Hematopoietic multipotent progenitor cell treated with erythropoietin and hydrocortisone succinate and interleukin-3 and kit ligand, for 17 days (in vitro differentiated cells): ENCODE results near the gene VEPH1.

Experiments
- DNase-seq: peaks from one replicate; pipeline ENCODE4 v3.0.0-alpha.2; 2015; ENCODE audit warnings: low spot score

Gene VEPH1

GRCh38 chr3:157475921-157476414 lies 27.2 kb downstream of the VEPH1 start:
- DNase-seq: no peak

- no peak for DNase-seq
These were observed 30.6 kb downstream of the VEPH1 start for GRCh38 chr3:157472648-157473047.

GRCh38 chr3:157471064-157471463 lies 32.2 kb downstream of the VEPH1 start:
- no peak for DNase-seq

- no peak for DNase-seq
These were observed 33.5 kb downstream of the VEPH1 start for GRCh38 chr3:157469561-157470294.

- DNase-seq: no peak
These were observed 36.0 kb downstream of the VEPH1 start for GRCh38 chr3:157467200-157467599.

GRCh38 chr3:157465741-157466140 lies 37.5 kb downstream of the VEPH1 start:
- no peak for DNase-seq

- no peak for DNase-seq
These were observed 38.9 kb downstream of the VEPH1 start for GRCh38 chr3:157464321-157464720.

GRCh38 chr3:157463816-157464215 lies 39.4 kb downstream of the VEPH1 start:
- no peak for DNase-seq

GRCh38 chr3:157460253-157460652 lies 43.0 kb downstream of the VEPH1 start:
- DNase-seq: no peak

GRCh38 chr3:157459706-157460105 lies 43.5 kb downstream of the VEPH1 start:
- DNase-seq: no peak

GRCh38 chr3:157453824-157454223 lies 49.4 kb downstream of the VEPH1 start:
- DNase-seq: no peak

- DNase-seq: no peak
These were observed 51.1 kb downstream of the VEPH1 start for GRCh38 chr3:157452097-157452496.

- no peak for DNase-seq
These were observed 56.1 kb downstream of the VEPH1 start for GRCh38 chr3:157447026-157447694.

- DNase-seq: no peak
These were observed 57.4 kb downstream of the VEPH1 start for GRCh38 chr3:157445857-157446256.

GRCh38 chr3:157444797-157445184 lies 58.4 kb downstream of the VEPH1 start:
- DNase-seq: no peak

GRCh38 chr3:157443905-157444796 lies 59.1 kb downstream of the VEPH1 start:
- no peak for DNase-seq

GRCh38 chr3:157442729-157443128 lies 60.5 kb downstream of the VEPH1 start:
- no peak for DNase-seq

- DNase-seq: no peak
These were observed 62.1 kb downstream of the VEPH1 start for GRCh38 chr3:157441102-157441624.

- no peak for DNase-seq
These were observed 65.0 kb downstream of the VEPH1 start for GRCh38 chr3:157438194-157438730.

- DNase-seq: no peak
These were observed 66.5 kb downstream of the VEPH1 start, which contains the start of gene PTX3 for GRCh38 chr3:157436583-157437291. Gene PTX3 (plus strand): TSS chr3:157436850. CDS start chr3:157436934, 84 bp downstream.

- DNase-seq: no peak
These were observed 73.5 kb downstream of the VEPH1 start for GRCh38 chr3:157429708-157430107.
